ENCODE measurements around the gene SBK2.

DNA sequence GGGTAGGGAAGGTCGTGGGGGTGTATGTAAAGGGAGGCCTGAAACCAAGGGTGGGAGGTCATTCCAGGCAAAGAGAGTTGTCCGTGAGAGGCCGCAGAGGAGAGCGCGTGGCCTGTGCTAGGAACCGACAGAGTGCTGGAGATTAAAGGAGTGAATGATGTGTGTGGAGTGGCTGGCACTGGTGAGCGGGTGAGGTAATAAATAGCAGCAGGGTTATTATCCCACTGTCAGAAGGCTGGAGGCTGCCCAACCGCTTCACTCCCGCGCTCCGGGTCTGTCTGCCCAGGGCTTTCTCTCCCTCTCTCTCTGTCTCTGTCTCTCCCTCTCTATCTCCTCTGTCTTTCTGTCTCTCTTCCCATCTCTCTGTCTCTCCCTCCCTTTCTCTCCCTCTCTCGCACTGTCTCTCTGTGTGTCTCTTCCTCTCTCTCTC is 26.3 kb upstream of the SBK2 start:
- TF ChIP-seq, protein P1, sequence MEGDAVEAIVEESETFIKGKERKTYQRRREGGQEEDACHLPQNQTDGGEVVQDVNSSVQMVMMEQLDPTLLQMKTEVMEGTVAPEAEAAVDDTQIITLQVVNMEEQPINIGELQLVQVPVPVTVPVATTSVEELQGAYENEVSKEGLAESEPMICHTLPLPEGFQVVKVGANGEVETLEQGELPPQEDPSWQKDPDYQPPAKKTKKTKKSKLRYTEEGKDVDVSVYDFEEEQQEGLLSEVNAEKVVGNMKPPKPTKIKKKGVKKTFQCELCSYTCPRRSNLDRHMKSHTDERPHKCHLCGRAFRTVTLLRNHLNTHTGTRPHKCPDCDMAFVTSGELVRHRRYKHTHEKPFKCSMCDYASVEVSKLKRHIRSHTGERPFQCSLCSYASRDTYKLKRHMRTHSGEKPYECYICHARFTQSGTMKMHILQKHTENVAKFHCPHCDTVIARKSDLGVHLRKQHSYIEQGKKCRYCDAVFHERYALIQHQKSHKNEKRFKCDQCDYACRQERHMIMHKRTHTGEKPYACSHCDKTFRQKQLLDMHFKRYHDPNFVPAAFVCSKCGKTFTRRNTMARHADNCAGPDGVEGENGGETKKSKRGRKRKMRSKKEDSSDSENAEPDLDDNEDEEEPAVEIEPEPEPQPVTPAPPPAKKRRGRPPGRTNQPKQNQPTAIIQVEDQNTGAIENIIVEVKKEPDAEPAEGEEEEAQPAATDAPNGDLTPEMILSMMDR (conservative IDR thresholded peaks at IDR 0.05 in 1 of 2, IDR thresholded peaks at IDR 0.05 in 1 of 2; ENCODE audit: extremely low read depth in 1 of 2, insufficient read depth in 1 of 2, low read depth in 1 of 2, low read length in 2 of 2), result no peak
- TF ChIP-seq EZH2 (IDR thresholded peaks at IDR 0.05; ENCODE audit: borderline replicate concordance, low read length), result no peak
